ENCODE data around the gene CD300A. TPM values are rescaled to one million over a fixed set of nuclear protein-coding genes. Genes with fewer than 3 reads are reported as not detected.

CD300A gene
- total and polyA plus RNA-seq, 2 donors (not counting 1 experiment from before 2014, with no cell fraction given) = not detected

DNA sequence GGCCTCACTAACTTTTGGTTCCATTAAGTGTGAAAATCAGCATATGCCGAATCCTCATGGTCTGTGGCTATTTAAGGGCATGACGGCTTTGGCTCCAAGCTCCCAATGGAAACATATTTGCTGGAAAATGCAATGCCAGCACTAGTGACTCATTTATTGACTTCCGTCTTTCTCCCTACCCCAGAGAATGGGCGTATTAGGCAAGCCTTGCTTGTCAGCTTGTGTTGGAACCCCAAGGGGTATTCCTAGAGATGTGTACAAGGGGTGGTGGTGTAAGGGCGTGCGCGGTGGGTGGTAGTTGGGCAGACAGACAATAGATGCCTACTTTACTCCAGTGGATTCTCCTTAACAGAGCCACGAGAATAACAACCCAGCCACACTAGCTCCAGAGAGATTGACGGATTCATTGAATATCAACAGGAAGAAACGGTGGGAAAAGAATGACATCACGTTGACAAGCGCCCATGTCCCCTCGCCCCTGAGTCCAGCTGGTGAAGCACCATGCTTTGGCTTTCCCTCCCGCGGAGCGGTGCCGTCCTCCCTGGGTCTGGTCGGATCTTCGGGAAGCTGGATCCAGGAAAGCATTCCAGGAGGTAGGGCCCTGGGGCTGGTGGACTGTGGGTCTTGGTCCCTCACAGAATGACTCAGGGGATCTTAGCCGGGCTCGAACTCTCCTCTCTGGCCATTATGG, 54.5 kb downstream of the CD300A start:
- peak in 1 of 2 donors; percentile 19 for DNase-seq (ENCODE audit: low read depth in 2 of 2)
- Histone ChIP-seq H3K4me3 (replicated peaks in 1 of 4; ENCODE audit: control extremely low read depth in 1 of 4, insufficient read depth in 1 of 4, low read depth in 3 of 4, low read length in 4 of 4) (no peak overlapping the region), H3K4me1 (ENCODE audit: control insufficient read depth, extremely low read depth, insufficient read depth, low read length) (no peaks in the 10 kb centered on the region), H4K20me1 (ENCODE audit: control insufficient read depth, extremely low read depth, insufficient read depth, low read length) (no peaks in the 10 kb centered on the region), H3K4me2 (ENCODE audit: extremely low read depth, insufficient read depth, low read length) (no peak overlapping the region), H3K27ac (ENCODE audit: insufficient read depth, low read length) (no peak overlapping the region), H3K27me3 (ENCODE audit: control insufficient read depth, insufficient read depth, low read length) (no peaks in the 10 kb centered on the region), H2AFZ (ENCODE audit: low read length) (no peak overlapping the region), H3K79me2 (ENCODE audit: control insufficient read depth, insufficient read depth, low read length) (no peaks in the 10 kb centered on the region), H3K36me3 (ENCODE audit: control insufficient read depth, insufficient read depth, low read length) (no peaks in the 10 kb centered on the region), H3K9ac (ENCODE audit: insufficient read depth, low read length) (no peak overlapping the region), H3K9me3 (ENCODE audit: control insufficient read depth, insufficient read depth, low read depth, low read length) (no peaks in the 10 kb centered on the region)
- TF ChIP-seq EZH2 (IDR thresholded peaks at IDR 0.05; ENCODE audit: low read length, missing control alignments) = no peak
- TF ChIP-seq CTCF (conservative IDR thresholded peaks at IDR 0.05 in 1 of 2, IDR thresholded peaks at IDR 0.05 in 1 of 2; ENCODE audit: low read depth in 1 of 2, low read length in 2 of 2) = no peak

DNA sequence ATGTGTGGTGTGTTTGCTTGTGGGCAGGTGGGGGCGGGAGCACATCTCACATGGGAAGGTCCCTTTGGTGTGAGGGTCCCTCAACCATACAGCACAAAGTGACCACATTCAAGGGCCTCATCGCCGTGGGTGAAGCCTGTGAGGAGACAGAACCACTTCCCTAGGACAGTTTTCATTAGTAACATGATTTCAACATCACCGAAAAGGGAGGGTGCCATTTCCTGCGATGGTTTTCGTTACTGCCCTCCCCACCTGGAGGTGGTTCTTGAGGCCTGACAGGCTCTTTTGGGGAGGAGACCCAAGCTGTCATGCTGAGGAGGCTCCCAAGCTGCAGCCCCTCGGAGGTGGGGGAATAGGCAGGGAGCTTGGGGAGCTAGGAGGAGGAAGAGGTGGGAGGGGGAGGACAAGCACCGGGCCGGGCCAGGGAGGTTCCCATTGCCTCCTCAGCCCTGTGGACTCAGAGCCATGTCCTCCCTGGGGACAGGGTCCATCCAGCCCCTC, 55.3 kb downstream of the CD300A start:
- H3K9ac ChIP-seq (ENCODE audit: insufficient read depth, low read length) = no peak overlapping the region
- no peak overlapping the region for H3K27ac ChIP-seq (ENCODE audit: insufficient read depth, low read length)
- H3K4me1 ChIP-seq (ENCODE audit: control insufficient read depth, extremely low read depth, insufficient read depth, low read length) = no peaks in the 10 kb centered on the region
- no peak for DNase-seq (ENCODE audit: low read depth in 2 of 2)
- no peaks in the 10 kb centered on the region for H3K27me3 ChIP-seq (ENCODE audit: control insufficient read depth, insufficient read depth, low read length)
- no peaks in the 10 kb centered on the region for H3K9me3 ChIP-seq (ENCODE audit: control insufficient read depth, insufficient read depth, low read depth, low read length)
- H2AFZ ChIP-seq (ENCODE audit: low read length) = no peak overlapping the region
- no peak overlapping the region for H3K4me3 ChIP-seq (replicated peaks in 1 of 4; ENCODE audit: control extremely low read depth in 1 of 4, insufficient read depth in 1 of 4, low read depth in 3 of 4, low read length in 4 of 4)
- H4K20me1 ChIP-seq (ENCODE audit: control insufficient read depth, extremely low read depth, insufficient read depth, low read length) = no peaks in the 10 kb centered on the region
- TF ChIP-seq EZH2 (IDR thresholded peaks at IDR 0.05; ENCODE audit: low read length, missing control alignments) = no peak
- no peak for TF ChIP-seq CTCF (conservative IDR thresholded peaks at IDR 0.05 in 1 of 2, IDR thresholded peaks at IDR 0.05 in 1 of 2; ENCODE audit: low read depth in 1 of 2, low read length in 2 of 2)
- no peaks in the 10 kb centered on the region for H3K79me2 ChIP-seq (ENCODE audit: control insufficient read depth, insufficient read depth, low read length)
- no peaks in the 10 kb centered on the region for H3K36me3 ChIP-seq (ENCODE audit: control insufficient read depth, insufficient read depth, low read length)
- no peak overlapping the region for H3K4me2 ChIP-seq (ENCODE audit: extremely low read depth, insufficient read depth, low read length)

DNA sequence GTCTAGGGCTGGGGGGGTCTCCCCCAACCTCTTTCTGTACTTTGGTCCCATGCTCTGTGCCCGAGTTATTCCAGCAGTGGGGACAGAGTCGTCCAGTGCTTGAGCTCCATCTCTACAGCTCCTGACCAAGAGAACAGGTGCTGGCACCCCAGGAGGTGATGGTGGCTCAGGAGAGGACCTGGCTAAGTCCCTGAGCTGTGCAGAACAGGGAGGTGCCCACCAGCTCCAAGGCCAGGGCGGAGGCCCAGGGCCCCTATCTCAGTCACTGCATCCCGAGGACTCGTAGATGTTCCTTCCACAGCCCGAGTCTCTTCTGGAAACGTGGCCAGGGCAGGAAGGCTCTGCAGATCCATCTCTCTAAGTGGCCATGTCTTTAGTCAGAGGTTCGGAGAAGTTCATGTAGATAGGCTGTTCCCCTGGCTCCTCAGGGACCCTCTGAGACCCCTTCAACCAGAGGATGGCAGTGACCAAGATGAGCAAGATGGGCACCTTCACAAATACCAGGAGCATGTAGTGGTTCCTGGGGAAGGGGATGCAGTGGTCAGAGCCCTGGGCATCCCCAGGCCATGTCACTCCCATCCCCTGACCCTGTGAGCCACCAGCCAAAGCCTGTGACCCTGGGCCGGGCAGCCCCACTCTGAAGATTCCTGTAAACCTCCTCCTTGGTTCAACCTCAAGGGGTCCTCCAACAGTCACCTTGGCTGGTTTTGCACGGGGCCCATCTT, 56.1 kb downstream of the CD300A start:
- H4K20me1 ChIP-seq (ENCODE audit: control insufficient read depth, extremely low read depth, insufficient read depth, low read length) = no peaks in the 10 kb centered on the region
- no peak for DNase-seq (ENCODE audit: low read depth in 2 of 2)
- TF ChIP-seq CTCF (conservative IDR thresholded peaks at IDR 0.05 in 1 of 2, IDR thresholded peaks at IDR 0.05 in 1 of 2; ENCODE audit: low read depth in 1 of 2, low read length in 2 of 2) = no peak
- TF ChIP-seq EZH2 (IDR thresholded peaks at IDR 0.05; ENCODE audit: low read length, missing control alignments) = no peak
- H3K4me3 ChIP-seq (replicated peaks in 1 of 4; ENCODE audit: control extremely low read depth in 1 of 4, insufficient read depth in 1 of 4, low read depth in 3 of 4, low read length in 4 of 4) = no peak overlapping the region
- no peak overlapping the region for H2AFZ ChIP-seq (ENCODE audit: low read length)
- H3K4me1 ChIP-seq (ENCODE audit: control insufficient read depth, extremely low read depth, insufficient read depth, low read length) = no peaks in the 10 kb centered on the region
- H3K4me2 ChIP-seq (ENCODE audit: extremely low read depth, insufficient read depth, low read length) = no peak overlapping the region
- no peak overlapping the region for H3K9ac ChIP-seq (ENCODE audit: insufficient read depth, low read length)
- no peaks in the 10 kb centered on the region for H3K79me2 ChIP-seq (ENCODE audit: control insufficient read depth, insufficient read depth, low read length)
- H3K27me3 ChIP-seq (ENCODE audit: control insufficient read depth, insufficient read depth, low read length) = no peaks in the 10 kb centered on the region
- no peaks in the 10 kb centered on the region for H3K9me3 ChIP-seq (ENCODE audit: control insufficient read depth, insufficient read depth, low read depth, low read length)
- no peak overlapping the region for H3K27ac ChIP-seq (ENCODE audit: insufficient read depth, low read length)
- H3K36me3 ChIP-seq (ENCODE audit: control insufficient read depth, insufficient read depth, low read length) = no peaks in the 10 kb centered on the region
